ENCODE results near the gene BCKDHB.

The BCKDHB gene

DNA sequence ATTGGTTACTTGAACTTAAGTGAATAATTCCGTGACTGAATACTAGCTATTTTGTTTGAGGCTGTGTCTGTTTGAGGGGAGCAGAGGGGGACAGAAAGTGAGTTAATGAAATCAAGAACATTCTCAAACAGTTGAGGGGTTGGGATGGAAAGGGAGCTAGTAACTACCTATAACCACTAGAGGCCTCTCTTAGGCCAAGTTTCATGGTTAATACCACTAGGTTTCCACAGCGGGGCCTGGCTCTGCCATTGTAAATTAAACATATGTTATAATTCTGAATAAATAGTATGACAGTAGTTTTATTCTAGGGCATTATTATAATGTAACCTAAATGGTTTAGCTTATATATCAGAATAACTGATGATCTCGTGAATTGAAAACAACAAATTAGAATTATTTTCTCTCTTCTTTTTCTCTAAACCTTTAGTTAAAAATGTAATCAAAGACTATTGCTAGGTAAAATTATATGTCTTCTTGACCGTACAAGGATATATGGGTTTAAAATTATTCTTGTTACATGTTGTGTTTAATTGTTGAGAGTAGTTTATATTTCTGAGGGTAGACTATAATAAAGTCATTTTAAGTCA lies 108.1 kb downstream of the BCKDHB start:
- Histone ChIP-seq H3K9me2 (replicated peaks; ENCODE audit: control insufficient read depth, low read length) (no peaks in the 10 kb centered on the region), H3K27ac (ENCODE audit: low read depth, low read length) (no peak overlapping the region), H3K4me1 (ENCODE audit: control insufficient read depth, low read length) (no peaks in the 10 kb centered on the region), H3K4me2 (ENCODE audit: low read length) (no peak overlapping the region), H3K27me3 (ENCODE audit: control insufficient read depth, low read length) (no peaks in the 10 kb centered on the region), H3K9me3 (ENCODE audit: control insufficient read depth, insufficient read depth, low read length) (no peaks in the 10 kb centered on the region), H3K36me3 (ENCODE audit: control insufficient read depth, low read length) (no peaks in the 10 kb centered on the region), H3F3A (ENCODE audit: control insufficient read depth, insufficient read depth) (no peaks in the 10 kb centered on the region), H4K20me1 (ENCODE audit: control insufficient read depth, insufficient read depth, low read depth, low read length) (no peaks in the 10 kb centered on the region), H3K79me2 (ENCODE audit: control insufficient read depth, low read length) (no peaks in the 10 kb centered on the region), H3K4me3 (ENCODE audit: low read length) (no peak overlapping the region)
- TF ChIP-seq EZH2phosphoT487 (IDR thresholded peaks at IDR 0.05; ENCODE audit: borderline replicate concordance, low read length), result no peak
- TF ChIP-seq CTCF (IDR thresholded peaks at IDR 0.05; ENCODE audit: low read depth, low read length, poor library complexity, severe bottlenecking), result peak; percentile 59

DNA sequence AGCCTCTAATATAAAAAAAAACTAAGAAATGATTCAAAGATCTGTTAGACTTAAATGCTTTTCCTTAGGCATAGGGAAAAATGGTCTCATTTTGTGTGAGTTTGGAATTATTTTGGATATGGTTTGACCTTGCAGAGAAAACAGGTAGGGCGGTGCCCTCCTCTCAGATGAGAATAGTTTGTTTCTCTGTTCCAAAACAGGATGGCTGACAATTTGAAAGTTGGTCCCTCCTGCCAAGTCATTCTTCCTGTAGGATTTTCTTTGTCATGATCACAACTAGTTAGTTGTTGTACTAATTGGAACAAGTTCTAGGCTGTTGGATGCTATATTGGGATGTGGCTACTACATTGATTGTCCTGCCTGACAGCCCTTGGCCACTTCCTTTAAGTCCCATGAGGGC lies 108.6 kb downstream of the BCKDHB start:
- no peak for TF ChIP-seq EZH2phosphoT487 (IDR thresholded peaks at IDR 0.05; ENCODE audit: borderline replicate concordance, low read length)
- no peak for TF ChIP-seq CTCF (IDR thresholded peaks at IDR 0.05; ENCODE audit: low read depth, low read length, poor library complexity, severe bottlenecking)
- no peak overlapping the region for H3K27ac ChIP-seq (ENCODE audit: low read depth, low read length)

GRCh38 chr6:80217794-80218193 lies 111.3 kb downstream of the BCKDHB start:
- TF ChIP-seq EZH2phosphoT487 (IDR thresholded peaks at IDR 0.05; ENCODE audit: borderline replicate concordance, low read length) (no peak), CTCF (IDR thresholded peaks at IDR 0.05; ENCODE audit: low read depth, low read length, poor library complexity, severe bottlenecking) (no peak)
- no peaks in the 10 kb centered on the region for H3F3A ChIP-seq (ENCODE audit: control insufficient read depth, insufficient read depth)

More for the DNA sequence above, 108.6 kb downstream of the BCKDHB start:
- Histone ChIP-seq H4K20me1 (ENCODE audit: control insufficient read depth, insufficient read depth, low read depth, low read length) (no peaks in the 10 kb centered on the region), H3K4me1 (ENCODE audit: control insufficient read depth, low read length) (no peaks in the 10 kb centered on the region), H3K4me2 (ENCODE audit: low read length) (no peak overlapping the region), H3K79me2 (ENCODE audit: control insufficient read depth, low read length) (no peaks in the 10 kb centered on the region), H3K27me3 (ENCODE audit: control insufficient read depth, low read length) (no peaks in the 10 kb centered on the region), H3K9me3 (ENCODE audit: control insufficient read depth, insufficient read depth, low read length) (no peaks in the 10 kb centered on the region), H3K36me3 (ENCODE audit: control insufficient read depth, low read length) (no peaks in the 10 kb centered on the region), H3K9me2 (replicated peaks; ENCODE audit: control insufficient read depth, low read length) (no peaks in the 10 kb centered on the region), H3K4me3 (ENCODE audit: low read length) (no peak overlapping the region), H3F3A (ENCODE audit: control insufficient read depth, insufficient read depth) (no peaks in the 10 kb centered on the region)

More at GRCh38 chr6:80217794-80218193, 111.3 kb downstream of the BCKDHB start:
- Histone ChIP-seq H3K4me3 (ENCODE audit: low read length) (no peak overlapping the region), H3K9me2 (replicated peaks; ENCODE audit: control insufficient read depth, low read length) (no peaks in the 10 kb centered on the region), H4K20me1 (ENCODE audit: control insufficient read depth, insufficient read depth, low read depth, low read length) (no peaks in the 10 kb centered on the region), H3K4me2 (ENCODE audit: low read length) (no peak overlapping the region), H3K27me3 (ENCODE audit: control insufficient read depth, low read length) (no peaks in the 10 kb centered on the region), H3K36me3 (ENCODE audit: control insufficient read depth, low read length) (no peaks in the 10 kb centered on the region), H3K4me1 (ENCODE audit: control insufficient read depth, low read length) (no peaks in the 10 kb centered on the region), H3K79me2 (ENCODE audit: control insufficient read depth, low read length) (no peaks in the 10 kb centered on the region), H3K27ac (ENCODE audit: low read depth, low read length) (no peak overlapping the region), H3K9me3 (ENCODE audit: control insufficient read depth, insufficient read depth, low read length) (no peaks in the 10 kb centered on the region)

Measured in DOHH2 (cell line).